Measurements from ENCODE around the gene DGCR2.

- TF ChIP-seq GATA3 (IDR thresholded peaks at IDR 0.05; ENCODE audit: low read depth, low read length) (no peak), GATA2 (IDR thresholded peaks at IDR 0.05; ENCODE audit: low read depth, low read length) (no peak)
Observed at GRCh38 chr22:19143967-19144400, 21.8 kb upstream of the DGCR2 start.
